ENCODE measurements around the gene SYDE1.

GRCh38 chr19:15141143-15141542, 33.9 kb downstream of the SYDE1 start:
- TF ChIP-seq POLR2A (IDR thresholded peaks at IDR 0.05; ENCODE audit: low read depth, low read length) (no peak), SPI1 (IDR thresholded peaks at IDR 0.05; ENCODE audit: low read depth, low read length) (no peak), POLR2AphosphoS5 (IDR thresholded peaks at IDR 0.05; ENCODE audit: low read depth, low read length) (no peak), TAF1 (IDR thresholded peaks at IDR 0.05; ENCODE audit: low read depth, low read length) (no peak)

Data from GM12891 (cell line).